ENCODE measurements around the gene KRTAP4-11.
"Not testable (repeated sequence)": the region's sequence is repeated elsewhere in the genome, so short reads cannot be mapped to it uniquely, and the experiment has no call there.

Gene KRTAP4-11

GRCh38 chr17:41084100-41084856 lies 33.9 kb downstream of the KRTAP4-11 start, which contains the start of gene KRTAP4-7:
Gene KRTAP4-7 (plus strand): TSS chr17:41084150. CDS start chr17:41084207, 57 bp downstream.
- not testable (repeated sequence) for DNase-seq (ENCODE audit: low spot score)

- not testable (repeated sequence) for DNase-seq (ENCODE audit: low spot score)
These were observed 34.7 kb downstream of the KRTAP4-11 start for GRCh38 chr17:41083427-41083826.

DNA sequence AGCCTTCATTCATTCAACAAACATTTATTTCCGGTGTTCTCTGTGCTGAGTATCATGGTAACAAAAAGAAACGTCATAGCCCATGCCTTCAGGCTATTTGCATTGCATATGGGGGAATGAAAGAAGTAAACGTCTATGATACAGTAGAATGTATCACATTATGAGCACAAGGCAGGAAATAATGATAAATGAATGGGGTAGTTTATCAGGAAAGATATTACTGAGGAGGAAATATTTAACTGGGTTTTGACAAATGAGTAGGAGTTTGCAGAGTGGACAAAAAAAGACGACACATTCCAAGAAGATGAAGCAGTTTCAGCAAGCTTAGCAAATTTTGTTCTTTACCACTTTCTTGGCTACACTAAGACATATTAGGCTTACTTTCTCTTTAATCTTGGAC lies 35.5 kb downstream of the KRTAP4-11 start:
- no peak for DNase-seq (ENCODE audit: low spot score)

DNA sequence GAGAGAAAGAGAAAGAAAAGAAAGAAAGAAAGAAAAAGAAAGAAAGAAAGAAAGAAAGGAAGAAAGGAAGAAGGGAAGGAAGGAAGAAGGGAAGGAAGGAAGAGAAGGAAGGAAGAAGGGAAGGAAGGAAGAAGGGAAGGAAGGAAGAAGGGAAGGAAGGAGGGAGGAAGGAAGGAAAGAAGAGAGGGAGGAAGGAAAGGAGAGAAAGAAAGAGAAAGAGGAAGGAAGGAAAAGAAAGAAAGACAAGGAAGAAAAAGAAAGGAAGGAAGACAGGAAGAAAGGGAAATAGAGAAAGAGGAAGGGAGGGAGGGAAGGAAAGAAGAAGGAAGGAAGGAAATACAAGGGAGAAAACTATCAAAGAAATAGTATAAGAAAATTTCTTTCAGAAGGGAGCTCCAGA lies 41.4 kb downstream of the KRTAP4-11 start:
- no peak for DNase-seq (ENCODE audit: low spot score)

GRCh38 chr17:41073676-41074075 lies 44.5 kb downstream of the KRTAP4-11 start:
- DNase-seq (ENCODE audit: low spot score): no peak

- DNase-seq (ENCODE audit: low spot score): no peak
These were observed 46.4 kb downstream of the KRTAP4-11 start for GRCh38 chr17:41071606-41072360.

- no peak for DNase-seq (ENCODE audit: low spot score)
These were observed 49.1 kb downstream of the KRTAP4-11 start for GRCh38 chr17:41069031-41069430.

DNA sequence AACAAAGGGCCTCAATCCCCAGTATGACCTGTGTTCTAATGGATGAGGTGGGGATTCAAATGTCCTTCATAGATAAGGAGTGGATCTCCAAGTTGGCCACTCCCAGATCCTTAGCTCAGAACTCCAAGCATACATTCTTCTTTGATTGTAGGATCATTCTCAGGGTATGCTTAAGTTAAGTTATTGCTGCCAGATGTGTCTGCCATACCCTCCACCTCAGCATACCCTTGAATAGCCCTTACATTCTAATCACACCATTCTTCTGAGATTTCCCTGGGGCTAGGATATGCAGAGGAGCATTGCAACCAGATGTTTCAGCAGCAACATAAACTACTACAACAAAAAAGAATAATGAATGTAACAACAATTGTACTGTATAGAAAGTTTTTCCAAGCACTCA lies 50.9 kb downstream of the KRTAP4-11 start:
- no peak for DNase-seq (ENCODE audit: low spot score)

Measured in CD4-positive, alpha-beta T cell treated with Interleukin-2 at 100 ng/mL for 4 hours (primary cell).